Chondrocyte (in vitro differentiated cells): ENCODE results near the gene LPO. TPM values are rescaled to one million over a fixed set of nuclear protein-coding genes. Genes with fewer than 3 reads are reported as not detected.
A peak's percentile ranks its signal among the peaks of the same experiment; 100 is the strongest.

Source experiments
- DNase-seq: peaks from one replicate; pipeline ENCODE4 v3.0.0; 2021; ENCODE audit warnings: mixed read lengths, low spot score
- H3K27ac Mint-ChIP-seq: one replicate; pipeline ENCODE4 v1.8.0; 2021; ENCODE audit warnings: mild to moderate bottlenecking, moderate library complexity, mixed read lengths; ENCODE audit not compliant: unreplicated experiment
- H3K27me3 Mint-ChIP-seq: 2 replicates; pipeline ENCODE4 v1.8.0; 2021; ENCODE audit warnings: low read depth, mixed read lengths
- H3K36me3 Mint-ChIP-seq: 2 replicates; pipeline ENCODE4 v1.8.0; 2021; ENCODE audit warnings: low read depth, mixed read lengths
- H3K4me1 Mint-ChIP-seq: 2 replicates; pipeline ENCODE4 v1.8.0; 2021; ENCODE audit warnings: low read depth, mild to moderate bottlenecking, mixed read lengths
- H3K4me3 Mint-ChIP-seq: one replicate; pipeline ENCODE4 v1.8.0; 2021; ENCODE audit warnings: mild to moderate bottlenecking, moderate library complexity, mixed read lengths; ENCODE audit not compliant: unreplicated experiment
- H3K9me3 Mint-ChIP-seq: 2 replicates; pipeline ENCODE4 v1.8.0; 2021; ENCODE audit warnings: low read depth, mixed read lengths
- CTCF ChIP-seq: fragments of 200-600 bp; sonication (generic); IDR thresholded peaks from 2 replicates; pipeline ENCODE4 v1.5.0; 2021; ENCODE audit warnings: antibody characterized with exemption, mild to moderate bottlenecking, moderate library complexity
- total RNA-seq: library from RNA; stranded (reverse); gene quantifications from 3 replicates; pipeline ENCODE4 v1.2.1, GENCODE V29; 2021

The LPO gene
- total RNA-seq, 1 donor from 2014 or later: not detected

- H3K9me3 Mint-ChIP-seq: no peaks in the 10 kb centered on the region
- DNase-seq: no peak
- no peaks in the 10 kb centered on the region for H3K36me3 Mint-ChIP-seq
- no peak overlapping the region for H3K4me3 Mint-ChIP-seq
- TF ChIP-seq CTCF: no peak
- peaks cover 40% of the 10 kb centered on the region for H3K27me3 Mint-ChIP-seq
- H3K27ac Mint-ChIP-seq: no peak overlapping the region
- no peaks in the 10 kb centered on the region for H3K4me1 Mint-ChIP-seq
Measured at GRCh38 chr17:58195518-58196123, 42.8 kb upstream of the LPO start.

GRCh38 chr17:58196610-58197009 is 41.8 kb upstream of the LPO start:
- Mint-ChIP-seq H3K27ac (no peak overlapping the region), H3K27me3 (peaks cover 35% of the 10 kb centered on the region), H3K36me3 (no peaks in the 10 kb centered on the region), H3K4me3 (no peak overlapping the region), H3K4me1 (no peaks in the 10 kb centered on the region), H3K9me3 (no peaks in the 10 kb centered on the region)
- no peak for TF ChIP-seq CTCF
- no peak for DNase-seq

- TF ChIP-seq CTCF: peak; percentile 72
- no peak overlapping the region for H3K27ac Mint-ChIP-seq
- H3K27me3 Mint-ChIP-seq: peaks cover 20% of the 10 kb centered on the region
- no peaks in the 10 kb centered on the region for H3K9me3 Mint-ChIP-seq
- H3K4me3 Mint-ChIP-seq: no peak overlapping the region
- no peak for DNase-seq
- no peaks in the 10 kb centered on the region for H3K36me3 Mint-ChIP-seq
- no peaks in the 10 kb centered on the region for H3K4me1 Mint-ChIP-seq
Measured at GRCh38 chr17:58200024-58200633, 38.3 kb upstream of the LPO start.

- Mint-ChIP-seq H3K4me1 (no peaks in the 10 kb centered on the region), H3K27me3 (peaks cover 6% of the 10 kb centered on the region), H3K4me3 (no peak overlapping the region), H3K9me3 (no peaks in the 10 kb centered on the region), H3K36me3 (no peaks in the 10 kb centered on the region), H3K27ac (no peak overlapping the region)
- DNase-seq: no peak
- TF ChIP-seq CTCF: no peak
Measured at GRCh38 chr17:58202859-58203258, 35.5 kb upstream of the LPO start.

- Mint-ChIP-seq H3K27me3 (no peaks in the 10 kb centered on the region), H3K36me3 (peaks cover 3% of the 10 kb centered on the region), H3K4me1 (no peaks in the 10 kb centered on the region), H3K27ac (no peak overlapping the region), H3K9me3 (no peaks in the 10 kb centered on the region), H3K4me3 (no peak overlapping the region)
- no peak for DNase-seq
- TF ChIP-seq CTCF: no peak
Measured at GRCh38 chr17:58204796-58205195, 33.6 kb upstream of the LPO start.
